GM11168 (cell line): ENCODE measurements around the gene PAXIP1.
"Not testable (repeated sequence)": the region's sequence is repeated elsewhere in the genome, so short reads cannot be mapped to it uniquely, and the experiment has no call there.

Source experiments
- in situ Hi-C: fragments of 300-500 bp; cut with MboI; formaldehyde crosslinking; loops from one replicate; pipeline ENCODE4 v1.12.0; 2022; ENCODE audit warnings: low sequenced_read_pairs; ENCODE audit not compliant: unreplicated experiment

Gene PAXIP1

GRCh38 chr7:155003092-155003375, at the start of gene PAXIP1:
PAXIP1 (minus strand) TSS chr7:155003124; CDS start chr7:155002929, 195 bp downstream.
- in situ Hi-C loops = no loop called here

- in situ Hi-C loops = no loop called here
These were observed 48.4 kb upstream of the PAXIP1 start for GRCh38 chr7:155051355-155051754.

GRCh38 chr7:155048006-155048405, 45.1 kb upstream of the PAXIP1 start:
- in situ Hi-C loops = no loop called here

- in situ Hi-C loops = no loop called here
These were observed 40.8 kb upstream of the PAXIP1 start for GRCh38 chr7:155043756-155044155.

GRCh38 chr7:155038335-155038734, 35.4 kb upstream of the PAXIP1 start:
- in situ Hi-C loops = no loop called here

- in situ Hi-C loops = not testable (repeated sequence)
These were observed 31.6 kb upstream of the PAXIP1 start for GRCh38 chr7:155034495-155034894.

GRCh38 chr7:155032978-155033377, 30.1 kb upstream of the PAXIP1 start:
- in situ Hi-C loops = no loop called here

GRCh38 chr7:155027879-155028278, 25.0 kb upstream of the PAXIP1 start:
- in situ Hi-C loops = no loop called here

- in situ Hi-C loops = no loop called here
These were observed 18.8 kb upstream of the PAXIP1 start for GRCh38 chr7:155021699-155022145.

- in situ Hi-C loops = no loop called here
These were observed 18.1 kb upstream of the PAXIP1 start for GRCh38 chr7:155020996-155021395.

GRCh38 chr7:155017834-155018233, 14.9 kb upstream of the PAXIP1 start:
- in situ Hi-C loops = no loop called here

GRCh38 chr7:155011086-155011485, 8.2 kb upstream of the PAXIP1 start:
- in situ Hi-C loops = no loop called here

- in situ Hi-C loops = no loop called here
These were observed 6.7 kb upstream of the PAXIP1 start for GRCh38 chr7:155009570-155010157.

GRCh38 chr7:155007947-155008346, 5.0 kb upstream of the PAXIP1 start:
- in situ Hi-C loops = no loop called here

- in situ Hi-C loops = no loop called here
These were observed 671 bp upstream of the PAXIP1 start for GRCh38 chr7:155003376-155004214.

- in situ Hi-C loops = no loop called here
These were observed 373 bp downstream of the PAXIP1 start for GRCh38 chr7:155002411-155003091.

- in situ Hi-C loops = no loop called here
These were observed 1.0 kb downstream of the PAXIP1 start for GRCh38 chr7:155001756-155002410.

- in situ Hi-C loops = no loop called here
These were observed 2.1 kb downstream of the PAXIP1 start for GRCh38 chr7:155000795-155001194.

- in situ Hi-C loops = no loop called here
These were observed 4.4 kb downstream of the PAXIP1 start for GRCh38 chr7:154998481-154998880.

GRCh38 chr7:154997840-154998370, 5.0 kb downstream of the PAXIP1 start:
- in situ Hi-C loops = no loop called here

- in situ Hi-C loops = no loop called here
These were observed 6.2 kb downstream of the PAXIP1 start for GRCh38 chr7:154996756-154997155.
